HG03060 (cell line): Measurements from ENCODE around the gene TPCN2.

Source experiments
- ATAC-seq: cut with Tn5 transposase; IDR thresholded peaks from one replicate; pipeline ENCODE4 v1.9.1; 2021; ENCODE audit warnings: low read depth, moderate number of reproducible peaks; ENCODE audit not compliant: unreplicated experiment

The TPCN2 gene

DNA sequence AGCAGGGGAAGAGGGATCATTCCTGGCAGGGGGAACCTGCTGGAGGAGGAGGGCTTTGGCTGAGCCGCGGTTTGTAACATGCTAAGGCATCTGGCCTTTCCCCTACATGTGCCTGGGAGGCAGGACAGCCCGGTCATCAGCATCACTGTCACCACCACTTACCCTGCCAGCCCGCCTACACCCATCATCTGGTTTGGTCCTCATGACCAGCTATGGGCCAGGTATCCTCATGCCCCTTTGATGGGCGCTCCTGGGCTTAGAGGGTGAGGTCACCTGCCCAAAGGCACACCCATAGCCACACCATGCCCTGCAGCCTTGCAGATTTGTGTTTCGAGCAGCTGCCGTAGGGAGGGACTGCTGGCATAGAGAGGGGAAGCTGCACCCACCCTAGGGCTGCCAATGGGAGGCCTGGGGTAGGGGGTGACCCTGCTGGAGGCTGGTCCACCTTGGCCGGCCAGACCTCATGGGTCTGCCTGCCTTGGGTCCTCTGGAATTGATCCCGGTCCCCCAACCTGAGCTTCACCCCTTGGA lies 38.3 kb upstream of the TPCN2 start:
- no peak for ATAC-seq

DNA sequence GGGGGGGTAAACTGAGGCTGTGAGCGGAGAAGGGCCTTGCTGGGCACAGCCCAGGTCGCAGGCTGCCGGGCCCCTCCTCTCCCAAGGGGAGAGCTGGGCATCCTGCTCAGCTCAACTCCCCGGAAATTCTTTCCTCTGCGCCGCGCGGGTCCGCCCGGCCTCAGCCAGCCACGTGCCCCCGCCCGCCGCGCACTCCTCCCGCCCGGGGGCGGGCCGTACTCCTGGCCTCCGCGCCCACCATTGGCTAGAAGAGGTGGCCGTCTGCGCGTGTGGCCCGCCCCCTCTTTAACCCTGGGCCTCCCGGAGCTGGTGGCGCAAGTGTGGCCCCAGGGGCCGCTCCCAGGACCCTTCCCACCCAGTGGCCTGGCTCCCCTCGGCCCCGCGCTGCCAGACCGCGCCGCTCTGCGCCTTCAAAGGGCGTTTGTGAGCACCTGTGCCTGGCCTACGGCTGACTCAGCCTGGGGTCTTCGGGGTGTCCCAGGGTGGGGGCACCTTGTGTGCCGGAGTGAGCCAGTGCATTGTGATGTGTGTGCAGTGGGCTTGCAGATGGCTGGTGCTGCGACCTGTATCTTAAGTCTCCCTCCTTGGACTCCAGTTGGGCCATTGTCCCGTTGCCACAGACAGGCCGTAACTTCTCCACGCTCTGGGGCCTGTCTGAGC lies 37.6 kb upstream of the TPCN2 start:
- ATAC-seq, result no peak

DNA sequence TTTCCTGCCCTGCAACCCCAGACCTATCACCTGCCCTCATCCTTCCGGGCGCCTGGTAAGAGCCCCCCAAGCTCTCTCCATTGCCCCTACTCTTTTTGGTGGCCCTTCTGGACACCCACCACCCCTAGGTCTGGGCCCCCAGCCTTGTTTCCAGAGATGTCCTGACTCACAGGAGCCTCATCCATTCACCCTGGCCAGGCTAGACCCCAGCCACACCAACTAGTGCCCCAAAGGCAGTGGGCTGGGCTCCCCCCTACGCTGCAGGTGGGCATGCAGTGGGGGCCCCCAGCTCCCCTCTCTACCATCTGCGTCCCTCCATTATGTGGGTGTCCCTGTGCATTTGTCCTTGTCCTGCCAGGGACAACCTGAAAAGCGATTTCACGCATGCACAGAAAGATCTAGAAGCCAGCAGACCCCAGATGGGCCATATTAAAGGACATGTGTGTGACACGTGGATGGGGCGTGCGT lies 37.1 kb upstream of the TPCN2 start:
- no peak for ATAC-seq

DNA sequence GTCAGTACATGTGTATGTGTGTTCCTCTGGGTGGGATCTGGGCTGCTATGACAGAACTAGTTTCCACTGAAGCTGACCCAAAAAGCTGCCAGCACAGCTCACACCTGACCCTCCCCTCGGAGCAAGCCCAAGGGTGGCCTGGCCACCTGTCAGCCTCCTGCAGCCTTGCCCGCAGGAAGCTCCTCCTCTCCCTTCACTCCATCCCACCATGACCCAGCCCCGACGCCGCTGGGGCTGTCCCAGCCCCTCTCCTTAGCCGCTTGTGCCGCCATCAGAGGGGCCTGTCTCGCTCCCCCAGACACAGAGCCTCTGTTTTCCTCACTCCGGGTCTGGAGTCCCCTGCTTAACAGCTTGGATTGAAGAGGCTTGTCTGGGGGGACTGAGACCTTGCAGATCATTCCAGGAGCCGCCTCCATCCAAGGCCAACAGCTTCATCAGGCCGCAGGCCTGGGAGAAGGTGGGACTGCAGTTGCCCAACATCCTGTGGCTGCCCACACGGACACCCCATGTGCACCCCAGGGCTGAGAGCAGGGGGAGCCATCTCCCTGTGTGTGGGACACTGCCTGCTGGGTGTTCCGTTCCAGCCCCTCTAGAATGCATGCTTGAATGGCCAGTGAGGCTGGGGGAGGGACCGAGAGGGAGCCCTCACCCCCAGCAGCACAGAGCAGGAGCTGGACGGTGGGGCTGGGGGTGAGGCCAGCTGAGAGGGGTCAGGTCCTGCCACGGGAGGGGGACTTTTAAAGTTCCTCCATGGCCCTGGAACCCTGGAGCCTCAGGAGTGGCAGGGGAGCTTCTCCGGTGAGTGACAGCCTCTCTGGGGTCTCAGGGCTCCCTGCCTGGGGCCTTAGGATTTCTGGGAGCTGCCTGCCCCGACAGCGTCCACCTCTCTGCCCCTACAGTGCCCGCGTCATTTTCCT lies 36.4 kb upstream of the TPCN2 start:
- ATAC-seq, result no peak

DNA sequence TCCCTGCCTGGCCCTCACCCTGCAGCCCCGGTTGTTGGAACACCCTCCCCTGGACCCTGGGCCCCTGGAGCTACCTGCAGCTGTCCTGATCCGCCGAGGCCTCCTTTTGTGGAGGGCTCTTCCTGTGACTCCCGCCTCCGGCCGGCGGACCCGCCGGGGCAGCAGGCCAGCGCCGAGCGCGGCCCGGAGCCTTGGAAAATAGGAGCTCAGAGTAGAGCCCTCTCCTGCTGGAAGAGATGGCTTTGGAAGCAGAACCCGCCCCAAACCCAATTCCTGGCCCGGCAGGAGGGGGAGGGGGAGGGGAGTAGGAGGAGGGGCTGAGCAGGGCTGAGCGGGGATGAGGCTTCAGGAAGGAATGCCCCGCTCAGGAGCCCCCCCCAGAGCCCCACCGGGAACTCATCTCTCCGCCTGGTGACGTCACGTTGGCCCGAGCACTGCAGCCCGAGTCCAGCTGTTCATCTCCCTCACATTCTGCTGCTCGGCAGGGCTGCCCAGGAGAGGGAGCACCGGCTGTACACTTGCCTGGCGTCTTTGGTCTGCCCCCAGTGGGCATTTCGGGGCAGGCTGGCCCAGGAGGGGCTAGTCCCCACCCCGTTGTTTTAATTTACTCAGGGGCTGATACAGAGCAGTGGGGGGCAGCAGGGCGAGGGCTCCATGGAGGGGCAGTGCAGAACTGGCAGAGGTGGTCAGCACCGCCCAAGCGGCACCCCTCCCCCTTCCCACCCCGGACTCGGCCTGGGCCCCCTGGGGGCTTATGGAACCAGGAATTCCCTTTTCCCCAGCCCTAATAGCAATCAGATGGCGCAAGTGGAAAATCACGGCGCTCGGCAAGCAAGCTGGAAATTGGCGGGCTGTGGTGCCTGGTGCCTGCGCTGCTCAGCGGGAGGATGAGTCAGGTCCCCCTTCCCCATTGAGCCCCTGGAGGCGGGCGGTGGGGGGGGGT lies 35.5 kb upstream of the TPCN2 start, which contains the start of gene MRGPRF:
TSS of gene MRGPRF (minus strand) at position 238 of the 943 bp plus-strand sequence. CDS start 3,345 bp downstream, outside the sequence.
- ATAC-seq, result no peak

DNA sequence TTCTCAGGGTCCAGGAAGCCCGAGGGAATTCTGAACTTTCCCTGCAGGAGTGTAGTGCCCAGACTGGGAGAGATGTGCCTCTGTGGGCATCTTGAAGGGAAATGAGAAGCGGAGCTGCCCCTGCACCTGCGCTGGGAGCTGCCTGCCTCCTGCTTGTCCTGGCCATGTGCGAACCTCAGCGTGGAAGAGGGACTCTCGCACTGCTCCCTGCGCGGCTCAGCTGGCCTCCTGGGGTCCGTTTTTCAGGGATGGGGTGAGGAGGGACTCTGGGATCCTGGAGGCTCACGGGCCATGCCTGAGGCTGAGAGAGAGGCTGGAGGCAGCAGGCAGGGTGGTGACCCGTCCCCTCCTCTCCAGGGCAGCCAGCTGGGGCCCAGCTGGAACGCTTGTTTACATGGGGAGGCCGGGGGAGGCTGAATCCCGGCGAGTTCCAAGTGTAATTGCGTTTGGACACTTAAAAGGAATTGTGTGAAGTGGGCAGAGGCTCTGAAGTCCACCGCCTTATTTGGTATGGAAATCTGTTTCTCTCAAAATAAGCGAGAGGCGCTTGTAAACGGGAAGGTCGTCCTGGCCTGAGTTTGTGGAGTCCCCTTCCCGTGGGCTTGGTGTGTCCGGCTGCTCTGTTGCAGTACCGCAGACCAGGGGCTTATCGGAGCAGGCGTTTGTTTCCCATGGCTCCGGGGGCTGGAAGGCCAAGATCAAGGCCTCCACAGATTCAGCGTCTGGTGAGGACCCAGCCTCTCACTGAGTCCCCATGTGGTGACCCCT lies 34.5 kb upstream of the TPCN2 start:
- no peak for ATAC-seq

DNA sequence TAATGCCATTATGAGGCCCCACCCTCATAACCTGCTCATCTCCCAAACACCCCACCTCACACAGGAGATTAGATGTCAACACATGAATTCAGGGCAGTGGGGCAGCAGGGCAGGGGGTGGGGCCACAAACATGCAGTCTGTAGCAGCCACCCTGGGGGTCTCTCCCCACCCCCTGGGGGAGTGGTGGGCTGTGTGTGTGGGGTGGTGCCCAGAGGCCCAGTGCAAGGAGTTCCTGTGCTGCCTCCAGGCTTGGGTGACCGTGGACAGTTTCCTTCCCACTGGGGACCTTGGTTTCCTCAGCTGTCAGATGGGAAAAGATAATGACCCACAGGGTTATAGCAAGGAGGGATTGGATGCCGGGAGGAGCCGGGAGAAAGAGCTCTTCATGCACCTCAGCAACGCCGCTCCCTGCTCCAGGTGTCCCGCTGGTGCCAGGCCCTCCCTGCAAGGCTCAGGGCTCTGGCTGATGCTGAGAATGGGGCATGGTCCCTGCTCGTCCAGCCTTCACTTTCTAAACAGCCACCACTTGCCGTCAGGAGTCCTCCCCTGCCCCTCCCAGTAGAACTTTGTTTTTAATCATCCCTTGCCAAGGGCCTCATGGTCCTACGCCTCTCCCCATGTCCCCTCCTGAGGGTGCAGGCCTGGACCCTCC lies 33.7 kb upstream of the TPCN2 start:
- no peak for ATAC-seq

DNA sequence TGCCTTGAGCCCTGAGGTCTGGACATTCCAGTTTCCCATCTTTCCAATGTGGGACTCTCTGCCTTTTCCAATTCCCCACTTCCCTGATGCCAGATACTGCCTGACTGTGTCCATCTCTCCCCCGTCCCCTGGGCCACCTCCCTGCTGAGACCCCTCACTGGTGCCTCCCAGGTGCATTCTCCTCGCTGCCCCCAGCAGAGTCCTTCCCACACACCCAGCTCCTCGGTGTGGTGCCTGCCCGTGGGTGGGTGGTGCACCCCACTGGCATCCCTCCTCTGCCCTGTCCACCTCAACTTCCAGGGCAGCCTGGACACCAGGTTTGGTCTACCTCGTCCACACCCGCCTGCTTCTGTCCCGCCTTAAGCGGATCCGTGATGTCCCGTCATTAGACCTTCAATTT lies 30.8 kb upstream of the TPCN2 start:
- ATAC-seq, result no peak

DNA sequence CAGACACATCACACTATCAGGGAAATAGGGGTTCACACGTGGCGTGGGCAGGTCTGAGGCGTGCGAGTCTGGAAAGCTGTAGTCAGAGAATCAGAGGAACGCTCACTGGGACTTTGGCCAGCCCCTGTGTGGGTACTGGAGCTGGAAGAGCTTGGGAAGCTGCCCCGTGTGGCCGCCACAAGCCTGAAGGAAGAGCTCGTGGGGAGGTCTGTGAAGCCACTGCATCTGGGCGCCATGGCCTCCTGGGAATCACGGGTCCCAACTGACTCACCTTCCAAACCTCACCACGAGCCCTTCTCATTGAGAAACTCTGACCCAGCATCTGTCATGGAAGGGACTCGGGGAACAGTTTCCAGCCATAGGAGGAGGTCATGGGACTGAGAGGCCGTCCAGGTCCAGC lies 29.8 kb upstream of the TPCN2 start:
- ATAC-seq, result no peak

DNA sequence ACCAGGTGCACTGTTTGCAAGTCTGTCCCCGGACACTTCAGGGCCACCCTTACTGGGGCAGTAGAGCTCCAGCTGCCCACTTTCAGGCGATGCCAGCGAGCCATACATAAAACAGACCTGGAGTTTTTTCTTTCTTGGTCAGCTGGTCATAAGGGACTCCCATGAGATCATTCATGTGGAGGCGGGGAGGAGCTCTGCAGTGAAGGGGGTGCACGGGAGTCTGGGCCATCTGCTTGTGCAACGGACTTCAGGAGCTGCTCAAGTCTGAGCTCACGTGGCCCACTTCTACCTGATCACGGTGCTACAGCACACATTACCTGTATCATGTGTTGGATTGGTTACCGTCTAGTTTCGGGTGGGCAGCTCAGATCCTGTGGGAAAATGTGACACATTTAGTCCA lies 26.5 kb upstream of the TPCN2 start:
- no peak for ATAC-seq

DNA sequence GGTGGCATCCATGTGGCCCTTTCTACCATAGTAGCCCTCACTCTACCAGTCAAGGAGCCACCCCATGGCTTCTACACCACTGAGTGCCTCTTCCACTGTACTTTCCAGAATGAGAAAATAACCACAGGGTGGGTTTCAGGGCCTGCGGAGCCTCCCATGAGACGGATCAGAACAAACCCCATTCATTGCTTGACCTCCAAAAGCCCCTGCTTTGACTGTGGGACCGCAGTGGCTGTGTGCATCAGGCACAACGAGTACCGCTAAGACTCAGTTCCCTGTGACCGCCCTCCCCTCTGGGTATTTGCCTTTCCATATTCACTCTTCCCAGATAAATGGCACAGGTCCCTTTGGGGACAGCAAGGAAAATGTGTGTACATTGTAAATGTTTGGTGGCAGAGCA lies 24.2 kb upstream of the TPCN2 start:
- ATAC-seq, result no peak

DNA sequence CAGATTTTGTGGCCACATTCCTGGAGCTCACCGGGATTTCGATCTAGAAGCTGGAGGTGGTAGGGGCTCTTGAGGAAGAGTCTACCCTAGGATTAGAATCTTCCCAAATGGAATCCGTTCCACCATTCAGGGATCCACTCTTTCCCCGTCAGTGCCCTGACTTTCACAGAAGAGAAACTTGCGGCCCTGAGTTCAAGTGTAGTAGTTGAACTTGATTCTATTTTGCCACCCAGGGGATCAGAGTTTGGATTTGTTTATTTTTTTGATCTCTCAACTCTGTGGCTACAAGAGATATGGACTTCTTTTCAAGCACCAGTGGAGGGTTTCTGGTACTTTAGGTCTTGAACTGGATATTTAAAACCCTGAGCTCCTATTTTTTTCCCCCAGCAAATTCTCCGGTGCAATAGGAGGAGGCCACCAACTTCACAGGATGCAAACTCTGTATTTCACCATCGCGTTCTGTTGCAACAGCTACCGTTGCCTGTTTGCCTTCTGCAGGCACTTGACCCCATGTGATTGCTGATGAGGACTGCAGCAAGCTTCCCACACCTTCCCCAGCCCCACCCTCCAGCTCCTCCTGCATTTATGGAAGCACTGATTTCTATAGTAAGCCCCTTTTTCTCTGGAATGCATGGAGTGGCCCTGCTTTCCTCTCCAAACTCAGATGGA lies 20.9 kb upstream of the TPCN2 start:
- ATAC-seq, result no peak

DNA sequence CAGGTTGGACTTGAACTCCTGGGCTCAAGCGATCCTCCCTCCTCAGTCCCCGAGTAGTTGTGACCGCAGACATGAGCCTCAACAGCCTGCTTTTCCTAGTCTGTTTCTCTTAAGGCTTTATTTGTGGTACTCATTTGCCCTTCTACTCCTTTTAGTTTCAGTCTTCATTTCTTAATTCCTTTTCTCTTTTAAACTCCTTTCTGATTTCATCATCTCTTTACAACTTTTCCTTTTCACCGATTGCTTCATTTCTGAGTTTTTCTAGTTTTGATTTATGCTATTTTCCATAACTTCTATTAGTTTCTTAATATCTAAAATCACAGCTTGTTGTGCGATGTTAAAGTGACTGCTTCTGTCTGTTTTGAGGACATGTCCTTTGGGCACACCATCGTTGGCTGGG lies 18.4 kb upstream of the TPCN2 start:
- no peak for ATAC-seq

DNA sequence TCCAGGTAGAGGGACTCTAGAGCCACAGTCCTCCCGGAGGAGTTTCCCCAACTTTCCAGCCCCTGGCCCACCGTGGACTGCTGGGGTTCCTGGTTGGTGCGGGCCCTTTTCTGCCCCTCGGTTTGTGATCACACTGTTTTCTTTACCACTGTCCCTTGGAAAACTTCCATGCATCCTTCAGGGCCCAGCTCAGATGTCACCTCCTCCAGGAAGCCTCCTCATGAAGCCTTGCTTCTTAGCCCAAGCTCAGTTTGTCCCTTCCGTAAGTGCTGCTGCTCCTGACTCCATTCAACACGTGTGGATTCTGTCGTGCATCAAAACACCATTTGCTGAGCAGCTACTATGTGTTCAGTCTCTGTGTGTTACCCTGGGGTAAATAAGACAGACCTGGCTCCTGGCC lies 15.9 kb upstream of the TPCN2 start:
- no peak for ATAC-seq

DNA sequence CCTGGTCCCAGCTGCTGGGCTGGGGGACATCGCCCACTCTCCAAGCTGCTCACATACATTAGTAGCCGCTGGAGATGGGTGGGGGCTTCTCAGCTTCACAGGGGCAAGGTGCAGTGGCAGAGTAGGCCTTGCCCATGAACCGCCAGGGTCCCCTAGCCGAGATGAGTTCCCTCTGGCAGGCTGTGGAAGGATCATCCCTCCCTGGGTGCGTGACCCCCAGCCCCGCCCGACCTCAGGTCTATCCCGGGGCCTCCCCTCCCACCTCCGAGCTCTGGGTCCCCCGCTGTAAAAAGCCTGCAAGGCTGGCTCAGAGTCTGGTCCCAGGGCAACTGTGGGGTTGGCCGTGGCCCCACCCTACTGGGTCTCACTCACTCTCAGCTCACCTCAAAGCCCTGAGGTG lies 15.3 kb upstream of the TPCN2 start:
- ATAC-seq, result no peak

DNA sequence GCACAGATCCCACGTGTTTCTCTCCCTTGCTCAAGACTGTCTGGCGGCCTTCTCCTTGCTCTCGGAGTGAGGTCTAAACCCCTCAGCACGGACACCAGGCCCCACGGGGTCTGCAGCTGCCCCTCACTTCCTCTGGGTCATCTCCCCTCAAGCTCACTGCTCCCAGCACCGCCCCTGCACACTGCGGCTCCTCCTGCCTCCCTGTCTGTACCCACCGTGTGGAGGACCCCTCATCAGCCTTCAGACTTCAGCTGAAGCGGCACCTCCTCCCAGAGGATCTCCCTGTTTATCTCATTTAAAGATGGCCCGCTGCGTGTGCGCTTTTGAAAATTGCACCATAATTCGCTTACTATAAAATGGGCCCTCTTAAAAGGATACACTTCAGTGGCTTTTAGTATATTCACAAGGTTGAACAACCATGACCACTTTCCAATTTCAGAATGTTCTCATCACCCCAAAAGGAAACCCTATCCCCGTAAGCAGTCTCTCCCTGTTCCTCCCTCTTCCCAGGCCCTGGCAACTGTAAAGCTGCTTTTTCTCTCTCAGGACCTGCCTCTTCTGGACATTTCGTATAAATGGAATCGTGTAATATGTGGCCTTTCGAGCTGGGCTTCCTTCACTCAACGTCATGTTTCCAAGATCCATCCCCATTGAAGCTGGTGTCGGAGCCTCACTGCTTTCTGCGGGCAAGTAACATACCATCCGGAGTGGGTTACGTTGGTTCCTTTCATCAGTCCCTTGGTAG lies 14.4 kb upstream of the TPCN2 start:
- no peak for ATAC-seq

DNA sequence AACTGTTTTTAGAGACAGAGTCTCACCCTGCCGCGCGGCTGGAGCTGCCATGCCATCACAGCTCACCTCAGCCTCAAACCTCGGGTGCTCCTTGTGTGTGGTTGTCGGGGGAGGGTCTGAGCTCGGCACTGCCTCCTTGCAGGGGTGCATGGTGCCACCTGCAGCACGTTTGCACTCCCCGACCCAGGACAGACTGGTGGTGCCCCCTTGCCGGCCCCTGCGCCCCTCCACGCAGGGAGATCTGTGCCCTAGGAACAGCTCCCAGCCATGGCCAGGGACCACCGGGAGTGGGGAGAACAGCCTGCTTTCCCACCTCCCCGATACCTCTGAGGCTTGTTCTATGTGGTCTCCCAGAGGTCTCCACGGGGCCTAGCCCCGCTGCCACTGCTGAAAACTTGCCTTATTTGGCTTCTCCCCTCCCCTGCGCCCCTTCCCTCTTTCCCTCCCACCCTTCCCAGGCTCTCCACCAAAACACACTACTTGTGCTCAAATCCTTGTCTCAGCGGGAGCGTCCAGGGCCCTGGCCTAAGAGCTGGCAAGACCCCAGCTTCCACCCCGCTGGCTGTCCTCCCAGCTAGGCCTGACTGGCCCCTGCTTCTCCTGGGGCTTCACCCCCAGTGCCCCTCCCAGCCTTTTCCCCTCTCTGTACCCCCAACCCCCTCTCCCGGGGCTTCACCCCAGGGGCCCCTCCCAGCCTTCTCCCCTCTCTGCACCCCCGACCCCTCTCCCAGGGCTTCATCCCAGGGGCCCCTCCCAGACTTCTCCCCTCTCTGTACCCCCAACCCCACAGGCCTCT lies 13.4 kb upstream of the TPCN2 start:
- no peak for ATAC-seq
